G401.6 (cell line): ENCODE results near the gene TBCC.
"Not testable (repeated sequence)": the region's sequence is repeated elsewhere in the genome, so short reads cannot be mapped to it uniquely, and the experiment has no call there.

ENCODE experiments used
- FAIRE-seq: peaks from 2 replicates; lab custom pipeline; 2012; peaks lifted over from hg19 to GRCh38; lab: Jason Lieb, UNC

Gene TBCC

GRCh38 chr6:42745640-42746462 lies at the start of gene TBCC:
Gene TBCC (minus strand): TSS chr6:42746103. CDS start chr6:42746073, 30 bp downstream.
- peak; percentile 65 for FAIRE-seq

- no peak for FAIRE-seq
These were observed 49.7 kb upstream of the TBCC start for GRCh38 chr6:42795651-42796050.

GRCh38 chr6:42791706-42792320 lies 45.9 kb upstream of the TBCC start:
- FAIRE-seq = no peak

- no peak for FAIRE-seq
These were observed 44.8 kb upstream of the TBCC start for GRCh38 chr6:42790549-42791181.

GRCh38 chr6:42788671-42789070 lies 42.8 kb upstream of the TBCC start:
- FAIRE-seq = no peak

- no peak for FAIRE-seq
These were observed 41.2 kb upstream of the TBCC start for GRCh38 chr6:42787063-42787472.

- no peak for FAIRE-seq
These were observed 40.7 kb upstream of the TBCC start for GRCh38 chr6:42786525-42786985.

- FAIRE-seq = no peak
These were observed 39.0 kb upstream of the TBCC start for GRCh38 chr6:42784717-42785498.

GRCh38 chr6:42783876-42784642 lies 38.2 kb upstream of the TBCC start:
- no peak for FAIRE-seq

- no peak for FAIRE-seq
These were observed 37.4 kb upstream of the TBCC start for GRCh38 chr6:42783177-42783875.

- FAIRE-seq = peak; percentile 39
These were observed 36.8 kb upstream of the TBCC start for GRCh38 chr6:42782689-42783176.

- no peak for FAIRE-seq
These were observed 36.1 kb upstream of the TBCC start, which contains the start of gene BICRAL for GRCh38 chr6:42781796-42782688. Gene BICRAL (plus strand): TSS chr6:42782052. CDS start chr6:42822023, 39,971 bp downstream.

GRCh38 chr6:42781546-42781795 lies 35.6 kb upstream of the TBCC start:
- FAIRE-seq = no peak

- FAIRE-seq = no peak
These were observed 33.6 kb upstream of the TBCC start for GRCh38 chr6:42779521-42779920.

- no peak for FAIRE-seq
These were observed 32.2 kb upstream of the TBCC start for GRCh38 chr6:42778122-42778521.

GRCh38 chr6:42777126-42777822 lies 31.4 kb upstream of the TBCC start:
- no peak for FAIRE-seq

GRCh38 chr6:42774821-42775487 lies 29.1 kb upstream of the TBCC start:
- FAIRE-seq = not testable (repeated sequence)

GRCh38 chr6:42774201-42774600 lies 28.3 kb upstream of the TBCC start:
- no peak for FAIRE-seq

- FAIRE-seq = no peak
These were observed 25.8 kb upstream of the TBCC start for GRCh38 chr6:42771741-42772100.
